ENCODE data around the gene PSTPIP1.

The PSTPIP1 gene

GRCh38 chr15:76982756-76983155 lies 12.2 kb upstream of the PSTPIP1 start:
- TF ChIP-seq ZFP3 (CRISPR knock-in tag; IDR thresholded peaks at IDR 0.05): no peak
- no peak for TF ChIP-seq ISL1 (CRISPR knock-in tag; IDR thresholded peaks at IDR 0.05)
- no peak for TF ChIP-seq CSRNP3 (CRISPR knock-in tag; IDR thresholded peaks at IDR 0.05)
- TF ChIP-seq SNAI2 (CRISPR knock-in tag; IDR thresholded peaks at IDR 0.05): no peak
- no peak for TF ChIP-seq ZFP30 (CRISPR knock-in tag; IDR thresholded peaks at IDR 0.05)
- TF ChIP-seq POU6F1 (CRISPR knock-in tag; IDR thresholded peaks at IDR 0.05; ENCODE audit: borderline replicate concordance, low read depth): no peak
- TF ChIP-seq ZNF8 (CRISPR knock-in tag; IDR thresholded peaks at IDR 0.05): no peak

GRCh38 chr15:76983590-76984375 lies 11.1 kb upstream of the PSTPIP1 start:
- ATAC-seq: no peak
- TF ChIP-seq ARNTL (CRISPR knock-in tag; IDR thresholded peaks at IDR 0.05; ENCODE audit: borderline replicate concordance, low read depth) (no peak), BACH2 (CRISPR knock-in tag; IDR thresholded peaks at IDR 0.05; ENCODE audit: borderline replicate concordance) (no peak), SNAI2 (CRISPR knock-in tag; IDR thresholded peaks at IDR 0.05) (no peak), ISL1 (CRISPR knock-in tag; IDR thresholded peaks at IDR 0.05) (no peak), TSHZ2 (CRISPR knock-in tag; IDR thresholded peaks at IDR 0.05) (no peak), ZFP30 (CRISPR knock-in tag; IDR thresholded peaks at IDR 0.05) (no peak), CREB5 (CRISPR knock-in tag; IDR thresholded peaks at IDR 0.05; ENCODE audit: low read depth) (no peak), CSRNP3 (CRISPR knock-in tag; IDR thresholded peaks at IDR 0.05) (no peak), PPARA (CRISPR knock-in tag; IDR thresholded peaks at IDR 0.05; ENCODE audit: borderline replicate concordance) (no peak), TOX (CRISPR knock-in tag; IDR thresholded peaks at IDR 0.05; ENCODE audit: borderline replicate concordance) (no peak), ZC3H10 (CRISPR knock-in tag; IDR thresholded peaks at IDR 0.05) (no peak)

More at GRCh38 chr15:76982756-76983155, 12.2 kb upstream of the PSTPIP1 start:
- ATAC-seq: no peak

GRCh38 chr15:76986743-76987142 lies 8.2 kb upstream of the PSTPIP1 start:
- ATAC-seq: no peak
- TF ChIP-seq CSRNP3 (CRISPR knock-in tag; IDR thresholded peaks at IDR 0.05): no peak
- no peak for TF ChIP-seq ESRRG (CRISPR knock-in tag; IDR thresholded peaks at IDR 0.05)
- no peak for TF ChIP-seq TSHZ2 (CRISPR knock-in tag; IDR thresholded peaks at IDR 0.05)
- TF ChIP-seq BACH2 (CRISPR knock-in tag; IDR thresholded peaks at IDR 0.05; ENCODE audit: borderline replicate concordance): no peak
- no peak for TF ChIP-seq ARNTL (CRISPR knock-in tag; IDR thresholded peaks at IDR 0.05; ENCODE audit: borderline replicate concordance, low read depth)
- no peak for TF ChIP-seq ZNF70 (CRISPR knock-in tag; IDR thresholded peaks at IDR 0.05)

All from SK-N-SH treated with all-trans-retinoic acid at 6 μM for 48 hours (cell line).